ENCODE data around the gene UBE2Z.

GRCh38 chr17:48893646-48894508 is 14.3 kb upstream of the UBE2Z start:
- TF ChIP-seq CTCF (conservative IDR thresholded peaks at IDR 0.05; ENCODE audit: low read depth, low read length) (no peak), EZH2 (IDR thresholded peaks at IDR 0.05; ENCODE audit: borderline replicate concordance, low read depth, low read length, poor library complexity, severe bottlenecking) (no peak)
